Neural crest cell (in vitro differentiated cells): ENCODE measurements around the gene CYP1B1. TPM values are rescaled to one million over a fixed set of nuclear protein-coding genes. Genes with fewer than 3 reads are reported as not detected.

ENCODE experiments used
- DNase-seq: peaks from one replicate; pipeline ENCODE4 v3.0.0; 2021; ENCODE audit warnings: low read depth, mixed read lengths, low spot score
- H3K27ac Mint-ChIP-seq: one replicate; pipeline ENCODE4 v1.8.0; 2021; ENCODE audit warnings: mild to moderate bottlenecking, mixed read lengths; ENCODE audit not compliant: unreplicated experiment
- H3K27me3 Mint-ChIP-seq: 2 replicates; pipeline ENCODE4 v1.8.0; 2021; ENCODE audit warnings: low read depth, mild to moderate bottlenecking, mixed read lengths
- H3K36me3 Mint-ChIP-seq: 2 replicates; pipeline ENCODE4 v1.8.0; 2021; ENCODE audit warnings: low read depth, mild to moderate bottlenecking, mixed read lengths
- H3K4me1 Mint-ChIP-seq: 2 replicates; pipeline ENCODE4 v1.8.0; 2021; ENCODE audit warnings: mixed read lengths
- H3K4me3 Mint-ChIP-seq: one replicate; pipeline ENCODE4 v1.8.0; 2021; ENCODE audit warnings: mild to moderate bottlenecking, mixed read lengths
- H3K9me3 Mint-ChIP-seq: 2 replicates; pipeline ENCODE4 v1.8.0; 2021; ENCODE audit warnings: mixed read lengths
- CTCF ChIP-seq: fragments of 200-600 bp; sonication (generic); conservative IDR thresholded peaks from 2 replicates; pipeline ENCODE4 v1.5.0; 2021; ENCODE audit warnings: antibody characterized with exemption, mild to moderate bottlenecking
- total RNA-seq: library from RNA; stranded (reverse); gene quantifications from 2 replicates; pipeline ENCODE4 v1.2.1, GENCODE V29; 2021

CYP1B1 gene
- total RNA-seq, 1 donor from 2014 or later = 16.4 TPM

- no peak overlapping the region for H3K4me3 Mint-ChIP-seq
These were observed 22.6 kb upstream of the CYP1B1 start for GRCh38 chr2:38098421-38099098.

GRCh38 chr2:38097988-38098385 is 22.0 kb upstream of the CYP1B1 start:
- TF ChIP-seq CTCF = no peak
- Mint-ChIP-seq H3K9me3 (no peaks in the 10 kb centered on the region), H3K27me3 (peaks cover 63% of the 10 kb centered on the region), H3K27ac (no peak overlapping the region), H3K4me1 (peaks cover 15% of the 10 kb centered on the region), H3K36me3 (no peaks in the 10 kb centered on the region), H3K4me3 (no peak overlapping the region)
- DNase-seq = no peak

More at GRCh38 chr2:38098421-38099098, 22.6 kb upstream of the CYP1B1 start:
- no peak for DNase-seq
- Mint-ChIP-seq H3K36me3 (no peaks in the 10 kb centered on the region), H3K9me3 (peaks cover 2% of the 10 kb centered on the region), H3K27ac (no peak overlapping the region), H3K27me3 (peaks cover 63% of the 10 kb centered on the region), H3K4me1 (peaks cover 15% of the 10 kb centered on the region)
- TF ChIP-seq CTCF = no peak

- Mint-ChIP-seq H3K4me1 (peaks cover 15% of the 10 kb centered on the region), H3K27ac (no peak overlapping the region), H3K36me3 (no peaks in the 10 kb centered on the region), H3K4me3 (no peak overlapping the region), H3K27me3 (peaks cover 60% of the 10 kb centered on the region), H3K9me3 (no peaks in the 10 kb centered on the region)
- TF ChIP-seq CTCF = no peak
- DNase-seq = no peak
These were observed 21.5 kb upstream of the CYP1B1 start for GRCh38 chr2:38097258-38097987.

- H3K27me3 Mint-ChIP-seq = peaks cover 55% of the 10 kb centered on the region
- no peak overlapping the region for H3K27ac Mint-ChIP-seq
- DNase-seq = no peak
These were observed 20.3 kb upstream of the CYP1B1 start for GRCh38 chr2:38095996-38096861.

More at GRCh38 chr2:38095996-38096861, 20.3 kb upstream of the CYP1B1 start:
- H3K9me3 Mint-ChIP-seq = no peaks in the 10 kb centered on the region
- no peaks in the 10 kb centered on the region for H3K36me3 Mint-ChIP-seq
- H3K4me3 Mint-ChIP-seq = no peak overlapping the region
- peaks cover 15% of the 10 kb centered on the region for H3K4me1 Mint-ChIP-seq
- TF ChIP-seq CTCF = no peak
